Hippocampal formation (tissue), 2 donors: ENCODE results near the gene PIGN.

Source experiments
- DNase-seq, 2 donors: peaks; one replicate each; lab custom pipeline; 2025; lab: John Stamatoyannopoulos, UW

The PIGN gene

GRCh38 chr18:61998957-61999356 is 187.9 kb downstream of the PIGN start:
- no peak for DNase-seq

DNA sequence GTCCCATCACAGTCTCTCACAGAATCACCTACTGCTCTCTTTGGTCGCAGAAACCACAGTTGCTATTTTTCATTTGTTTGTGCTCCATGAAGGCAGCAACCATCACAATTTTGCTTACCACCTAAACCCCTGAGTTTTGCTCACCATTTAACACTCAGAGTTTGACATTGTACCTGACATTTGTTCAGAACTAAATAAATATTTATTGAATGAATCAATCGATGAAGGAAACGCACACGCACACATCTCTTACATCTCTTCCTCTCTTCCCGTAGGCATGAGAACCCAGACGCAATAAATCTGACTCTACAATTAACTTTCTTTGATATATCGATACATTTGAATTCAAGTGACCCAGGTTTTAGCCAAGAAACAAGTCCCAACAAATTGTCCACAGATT is 188.5 kb downstream of the PIGN start:
- no peak for DNase-seq

DNA sequence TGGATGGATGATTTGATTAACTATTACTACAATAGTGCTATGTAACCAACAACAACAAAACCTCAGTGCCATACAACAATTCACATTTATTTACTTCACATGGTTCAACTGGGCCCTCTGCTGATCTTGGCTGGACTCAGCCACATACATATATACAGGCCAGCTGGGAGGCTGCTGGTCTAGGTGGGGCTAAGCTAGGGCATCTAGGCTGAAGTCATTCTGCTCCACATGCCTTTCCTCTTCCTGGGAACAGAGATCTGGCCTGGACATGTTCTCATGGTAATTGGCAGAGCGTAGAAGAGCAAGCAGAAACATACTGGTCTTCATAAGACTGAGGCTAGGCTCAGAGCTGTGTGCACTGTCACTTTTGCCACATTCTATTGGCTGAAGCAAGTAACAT is 191.2 kb downstream of the PIGN start:
- DNase-seq = no peak

- DNase-seq = no peak
These were observed 193.0 kb downstream of the PIGN start for GRCh38 chr18:61993831-61994230.

DNA sequence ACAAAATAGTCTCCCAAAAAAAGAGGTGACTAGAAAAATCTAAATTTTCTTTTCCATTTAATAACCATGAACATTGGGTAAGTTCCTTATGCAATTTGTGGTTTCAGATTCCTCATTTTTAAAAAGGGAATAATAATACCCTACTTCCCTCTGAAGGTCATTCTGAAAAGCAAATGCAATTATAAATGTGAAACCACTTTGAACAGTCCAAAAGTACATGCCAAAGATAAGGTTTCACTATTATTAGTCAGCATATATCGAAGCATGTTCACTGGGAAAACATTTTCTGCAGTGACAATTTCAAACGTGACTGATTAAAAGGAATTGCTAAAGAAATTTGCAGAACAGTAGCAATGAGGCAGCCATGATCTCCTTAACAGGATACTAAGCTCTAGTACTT is 193.9 kb downstream of the PIGN start:
- DNase-seq = no peak

GRCh38 chr18:61992285-61992684 is 194.6 kb downstream of the PIGN start:
- no peak for DNase-seq

DNA sequence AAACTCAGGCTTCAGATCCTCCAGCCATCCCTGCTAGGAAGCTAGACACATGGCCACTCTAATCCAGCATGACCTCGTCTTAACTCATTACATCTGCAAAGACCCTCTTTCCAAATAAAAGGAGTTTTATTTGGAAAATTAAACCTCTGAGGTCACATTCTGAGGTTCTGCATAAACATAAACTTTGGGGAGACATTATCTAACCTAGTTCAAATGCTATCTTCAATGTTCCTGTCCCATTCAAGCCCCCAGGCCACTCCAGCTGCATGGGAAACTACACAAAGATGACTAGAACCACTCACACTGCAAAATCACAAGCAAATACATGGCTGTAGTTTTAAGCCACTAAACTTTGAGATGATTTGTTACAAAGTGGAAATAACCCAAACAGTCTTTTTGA is 195.0 kb downstream of the PIGN start:
- DNase-seq = no peak

- no peak for DNase-seq
These were observed 195.7 kb downstream of the PIGN start for GRCh38 chr18:61991201-61991600.
